Neural crest cell (in vitro differentiated cells): Measurements from ENCODE around the gene TNFRSF13B. TPM values are rescaled to one million over a fixed set of nuclear protein-coding genes. Genes with fewer than 3 reads are reported as not detected.

ENCODE experiments used
- DNase-seq: peaks from one replicate; pipeline ENCODE4 v3.0.0; 2021; ENCODE audit warnings: low read depth, mixed read lengths, low spot score
- H3K27ac Mint-ChIP-seq: one replicate; pipeline ENCODE4 v1.8.0; 2021; ENCODE audit warnings: mild to moderate bottlenecking, mixed read lengths; ENCODE audit not compliant: unreplicated experiment
- H3K27me3 Mint-ChIP-seq: 2 replicates; pipeline ENCODE4 v1.8.0; 2021; ENCODE audit warnings: low read depth, mild to moderate bottlenecking, mixed read lengths
- H3K36me3 Mint-ChIP-seq: 2 replicates; pipeline ENCODE4 v1.8.0; 2021; ENCODE audit warnings: low read depth, mild to moderate bottlenecking, mixed read lengths
- H3K4me1 Mint-ChIP-seq: 2 replicates; pipeline ENCODE4 v1.8.0; 2021; ENCODE audit warnings: mixed read lengths
- H3K4me3 Mint-ChIP-seq: one replicate; pipeline ENCODE4 v1.8.0; 2021; ENCODE audit warnings: mild to moderate bottlenecking, mixed read lengths
- H3K9me3 Mint-ChIP-seq: 2 replicates; pipeline ENCODE4 v1.8.0; 2021; ENCODE audit warnings: mixed read lengths
- CTCF ChIP-seq: fragments of 200-600 bp; sonication (generic); conservative IDR thresholded peaks from 2 replicates; pipeline ENCODE4 v1.5.0; 2021; ENCODE audit warnings: antibody characterized with exemption, mild to moderate bottlenecking
- long read RNA-seq: library from polyadenylated mRNA; unstranded; transcript quantifications from one replicate; pipeline ENCODE4 v2.0.0, GENCODE V29; 2020
- total RNA-seq: library from RNA; stranded (reverse); gene quantifications from 2 replicates; pipeline ENCODE4 v1.2.1, GENCODE V29; 2021

TNFRSF13B gene
- total RNA-seq: not detected in 2 replicates
- long read RNA-seq: 0 reads

GRCh38 chr17:16971458-16972338, at the start of gene TNFRSF13B:
Gene TNFRSF13B, minus strand, starts transcription at chr17:16972118. Its CDS starts 43 bp downstream, at chr17:16972075.
- H3K4me3 Mint-ChIP-seq: no peak within 1 kb of the TSS
- no peak for TF ChIP-seq CTCF
- H3K27me3 Mint-ChIP-seq: peaks cover 8% of the 10 kb centered on the region
- no peak for DNase-seq
- no peaks in the 10 kb centered on the region for H3K36me3 Mint-ChIP-seq
- H3K27ac Mint-ChIP-seq: no peak within 1 kb of the TSS
- peaks cover 9% of the 10 kb centered on the region for H3K4me1 Mint-ChIP-seq
- H3K9me3 Mint-ChIP-seq: peaks cover 3% of the 10 kb centered on the region

GRCh38 chr17:17021194-17021863, 49.4 kb upstream of the TNFRSF13B start:
- H3K9me3 Mint-ChIP-seq: no peaks in the 10 kb centered on the region
- no peak overlapping the region for H3K4me3 Mint-ChIP-seq
- H3K27ac Mint-ChIP-seq: no peak overlapping the region
- H3K36me3 Mint-ChIP-seq: no peaks in the 10 kb centered on the region
- no peak for DNase-seq
- TF ChIP-seq CTCF: no peak
- peaks cover 12% of the 10 kb centered on the region for H3K4me1 Mint-ChIP-seq
- H3K27me3 Mint-ChIP-seq: no peaks in the 10 kb centered on the region

- Mint-ChIP-seq H3K4me1 (peaks cover 12% of the 10 kb centered on the region), H3K4me3 (no peak overlapping the region), H3K27me3 (no peaks in the 10 kb centered on the region), H3K9me3 (no peaks in the 10 kb centered on the region), H3K27ac (no peak overlapping the region), H3K36me3 (no peaks in the 10 kb centered on the region)
- DNase-seq: no peak
- no peak for TF ChIP-seq CTCF
These were observed 48.9 kb upstream of the TNFRSF13B start for GRCh38 chr17:17020821-17021193.

- Mint-ChIP-seq H3K27me3 (no peaks in the 10 kb centered on the region), H3K4me3 (no peak overlapping the region)
These were observed 48.1 kb upstream of the TNFRSF13B start for GRCh38 chr17:17019891-17020456.

GRCh38 chr17:17019430-17019762, 47.5 kb upstream of the TNFRSF13B start:
- no peaks in the 10 kb centered on the region for H3K9me3 Mint-ChIP-seq

More at GRCh38 chr17:17019891-17020456, 48.1 kb upstream of the TNFRSF13B start:
- Mint-ChIP-seq H3K36me3 (no peaks in the 10 kb centered on the region), H3K27ac (no peak overlapping the region), H3K4me1 (peaks cover 12% of the 10 kb centered on the region), H3K9me3 (no peaks in the 10 kb centered on the region)
- no peak for DNase-seq
- no peak for TF ChIP-seq CTCF

More at GRCh38 chr17:17019430-17019762, 47.5 kb upstream of the TNFRSF13B start:
- Mint-ChIP-seq H3K4me3 (no peak overlapping the region), H3K27me3 (no peaks in the 10 kb centered on the region), H3K4me1 (peaks cover 12% of the 10 kb centered on the region), H3K36me3 (no peaks in the 10 kb centered on the region), H3K27ac (no peak overlapping the region)
- TF ChIP-seq CTCF: no peak
- DNase-seq: no peak
